AG04449 (cell line): Measurements from ENCODE around the gene SEMA5A.

ENCODE experiments used
- CTCF ChIA-PET: fragments of 350-600 bp; formaldehyde crosslinking; extraction: SDS; loops from one replicate; lab custom pipeline; 2021; ENCODE audit warnings: antibody characterized with exemption; lab: Yijun Ruan, JAX
- POLR2A ChIA-PET: fragments of 400-600, 350-600 bp; formaldehyde crosslinking; extraction: SDS; loops from one replicate; lab custom pipeline; 2020; ENCODE audit warnings: antibody characterized with exemption, inconsistent platforms; lab: Yijun Ruan, JAX
- DNase-seq: peaks from one replicate; pipeline ENCODE4 v3.0.0-alpha.2; 2010; ENCODE audit warnings: low read depth, low spot score
- H3K4me3 ChIP-seq: 2 replicates; pipeline ENCODE4 v1.5.1; 2011; ENCODE audit warnings: low read depth, mild to moderate bottlenecking, control low read depth, low read length
- TF ChIP-seq, protein P1 (sequence below): IDR thresholded peaks from one replicate; pipeline ENCODE4 v1.5.1; 2011; ENCODE audit warnings: mild to moderate bottlenecking, moderate library complexity, low read length, control low read depth, inconsistent platforms; ENCODE audit not compliant: insufficient read depth; ENCODE audit errors: missing control alignments

Gene SEMA5A

DNA sequence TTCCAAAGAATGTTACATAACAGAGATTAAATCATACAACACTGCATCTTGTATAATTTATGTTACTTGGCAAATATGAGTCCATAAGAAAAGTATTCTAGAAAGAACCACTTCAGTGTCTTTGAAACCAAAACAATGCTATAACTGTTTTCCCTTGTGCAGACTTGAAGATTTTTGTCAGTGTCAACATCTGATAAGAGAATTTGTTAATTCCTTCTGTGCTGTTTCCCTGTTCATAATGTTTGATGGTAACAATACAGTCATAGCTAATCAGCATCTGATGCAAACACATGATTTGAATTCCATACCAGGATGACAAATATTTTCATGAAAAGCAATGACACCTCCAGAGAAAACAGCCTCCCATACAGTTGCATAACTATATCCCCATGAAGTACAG lies 306.8 kb downstream of the SEMA5A start:
- no peak overlapping the region for H3K4me3 ChIP-seq
- DNase-seq, result no peak
- POLR2A ChIA-PET, result no interaction called here
- TF ChIP-seq, protein P1, sequence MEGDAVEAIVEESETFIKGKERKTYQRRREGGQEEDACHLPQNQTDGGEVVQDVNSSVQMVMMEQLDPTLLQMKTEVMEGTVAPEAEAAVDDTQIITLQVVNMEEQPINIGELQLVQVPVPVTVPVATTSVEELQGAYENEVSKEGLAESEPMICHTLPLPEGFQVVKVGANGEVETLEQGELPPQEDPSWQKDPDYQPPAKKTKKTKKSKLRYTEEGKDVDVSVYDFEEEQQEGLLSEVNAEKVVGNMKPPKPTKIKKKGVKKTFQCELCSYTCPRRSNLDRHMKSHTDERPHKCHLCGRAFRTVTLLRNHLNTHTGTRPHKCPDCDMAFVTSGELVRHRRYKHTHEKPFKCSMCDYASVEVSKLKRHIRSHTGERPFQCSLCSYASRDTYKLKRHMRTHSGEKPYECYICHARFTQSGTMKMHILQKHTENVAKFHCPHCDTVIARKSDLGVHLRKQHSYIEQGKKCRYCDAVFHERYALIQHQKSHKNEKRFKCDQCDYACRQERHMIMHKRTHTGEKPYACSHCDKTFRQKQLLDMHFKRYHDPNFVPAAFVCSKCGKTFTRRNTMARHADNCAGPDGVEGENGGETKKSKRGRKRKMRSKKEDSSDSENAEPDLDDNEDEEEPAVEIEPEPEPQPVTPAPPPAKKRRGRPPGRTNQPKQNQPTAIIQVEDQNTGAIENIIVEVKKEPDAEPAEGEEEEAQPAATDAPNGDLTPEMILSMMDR, result no peak
- CTCF ChIA-PET, result no interaction called here

DNA sequence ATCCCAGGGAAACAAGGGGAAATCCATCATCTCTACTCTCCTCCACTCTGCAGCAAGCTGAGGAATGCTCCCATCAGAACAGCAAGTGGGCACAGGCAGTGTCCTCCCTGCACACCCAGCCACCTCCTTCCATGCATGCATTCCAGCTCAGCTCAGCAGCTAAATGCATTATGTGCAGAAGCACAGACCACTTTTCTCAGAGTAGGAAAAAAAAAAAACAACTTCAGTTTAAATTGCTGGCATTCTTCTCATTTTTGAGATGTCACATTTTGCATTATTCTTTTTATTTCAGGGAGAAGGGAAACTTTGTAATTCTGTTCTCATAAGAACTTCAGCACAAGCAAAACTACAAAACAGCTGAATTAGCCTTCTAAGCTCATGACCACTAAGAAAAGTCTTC lies 312.2 kb downstream of the SEMA5A start:
- TF ChIP-seq, protein P1, result no peak
- H3K4me3 ChIP-seq, result no peak overlapping the region
- ChIA-PET POLR2A (no interaction called here), CTCF (interaction anchor here (0.8 to 1.2 kb wide), 2 partner anchors 18 to 207 kb away, joined by 3 read pairs; no protein-coding TSS in a partner anchor)
- peak; percentile 46 for DNase-seq

DNA sequence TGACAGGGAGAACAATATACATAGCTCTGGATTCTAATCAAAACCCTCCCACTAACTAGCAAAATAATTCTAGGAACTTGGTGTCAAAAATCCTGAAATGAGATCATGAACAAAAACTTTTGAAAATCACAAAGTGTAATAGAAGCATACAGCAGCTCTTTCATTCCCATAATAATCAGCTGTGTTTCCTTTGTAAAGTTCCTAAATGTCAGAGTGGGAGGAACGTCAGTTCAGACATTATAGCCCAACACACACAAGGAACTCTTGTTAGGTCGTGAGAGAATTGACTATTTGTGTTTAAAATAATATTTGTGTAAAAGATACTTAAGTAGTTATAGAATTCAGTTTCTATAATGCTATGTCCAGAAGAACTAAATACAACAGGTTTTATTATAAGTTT lies 312.8 kb downstream of the SEMA5A start:
- H3K4me3 ChIP-seq, result no peak overlapping the region
- no peak for DNase-seq
- TF ChIP-seq, protein P1, result no peak
- POLR2A ChIA-PET, result no interaction called here
- CTCF ChIA-PET, result interaction anchor here (1.0 to 1.2 kb wide), 2 partner anchors 17 to 311 kb away, joined by 3 read pairs; no protein-coding TSS in a partner anchor

DNA sequence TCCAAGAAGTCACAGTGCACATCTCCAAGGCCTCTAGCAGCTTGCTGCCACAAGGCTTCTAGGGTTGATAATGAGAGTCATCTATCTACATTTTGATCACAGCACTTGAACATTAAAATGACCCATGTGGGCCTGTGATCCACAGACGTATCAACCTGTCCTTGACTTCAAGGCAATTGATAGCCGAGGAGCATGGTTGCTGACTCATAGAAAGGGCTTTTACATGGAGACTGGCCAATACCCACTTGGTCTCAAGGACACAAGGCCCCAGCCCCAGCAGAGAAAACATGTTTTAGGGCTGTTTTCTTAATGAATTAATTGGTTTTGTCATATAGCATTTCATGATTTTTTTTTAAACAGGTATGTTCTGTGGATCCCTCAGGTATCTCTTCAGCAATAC lies 314.0 kb downstream of the SEMA5A start:
- no peak overlapping the region for H3K4me3 ChIP-seq
- POLR2A ChIA-PET, result no interaction called here
- DNase-seq, result no peak
- CTCF ChIA-PET, result no interaction called here
- TF ChIP-seq, protein P1, result no peak

DNA sequence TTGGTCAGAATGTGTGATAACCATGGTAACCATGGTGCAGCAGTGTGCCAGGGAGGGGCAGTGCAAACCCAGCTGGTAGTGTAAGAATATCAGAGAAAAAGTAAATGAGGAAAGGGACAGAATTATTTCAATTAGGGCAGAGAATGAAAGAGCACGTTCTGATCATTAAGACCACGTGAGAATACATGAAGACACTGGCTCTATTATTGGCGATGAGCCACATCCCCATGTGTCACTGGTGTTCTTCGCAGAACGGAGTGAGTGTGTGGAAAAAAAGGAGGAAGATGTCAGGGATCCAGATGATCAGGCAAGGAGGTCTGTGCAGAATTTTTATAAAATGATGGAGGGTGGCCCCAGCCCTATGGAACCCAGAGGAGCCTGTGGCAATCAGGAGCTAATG lies 315.5 kb downstream of the SEMA5A start:
- ChIA-PET POLR2A (no interaction called here), CTCF (no interaction called here)
- H3K4me3 ChIP-seq, result no peak overlapping the region
- DNase-seq, result no peak
- TF ChIP-seq, protein P1, result no peak

DNA sequence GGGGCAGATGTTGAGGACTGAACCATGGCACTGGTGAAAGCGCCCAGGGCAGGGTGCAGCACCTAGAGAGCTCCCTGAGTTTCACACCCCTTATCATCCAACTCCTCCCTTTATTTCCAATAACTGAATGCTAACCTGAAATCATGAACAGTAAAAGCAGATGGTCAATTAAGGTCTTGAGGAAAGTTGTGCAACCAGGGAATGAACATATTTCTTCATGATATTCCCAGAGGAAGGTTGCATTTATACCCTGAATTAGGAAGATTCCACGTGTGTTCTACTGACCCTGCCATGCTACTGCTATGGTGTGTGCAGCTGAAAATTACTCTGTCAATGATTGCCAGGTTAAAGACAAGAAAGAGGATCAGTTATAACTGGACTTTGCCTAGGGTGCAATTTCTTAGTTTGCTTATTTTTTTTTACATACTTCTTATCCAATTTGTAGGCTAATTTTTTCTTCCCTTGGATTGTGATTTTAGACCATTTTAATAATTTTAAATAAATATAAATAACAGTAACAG lies 319.8 kb downstream of the SEMA5A start:
- H3K4me3 ChIP-seq, result no peak overlapping the region
- CTCF ChIA-PET, result no interaction called here
- DNase-seq, result no peak
- TF ChIP-seq, protein P1, result no peak
- POLR2A ChIA-PET, result no interaction called here
